Activated T-cell treated with anti-CD3 and anti-CD28 coated beads, Interleukin-2, amount 50 U/mL, for 4 hours (primary cell): ENCODE results near the gene GFM1. TPM values are rescaled to one million over a fixed set of nuclear protein-coding genes. Genes with fewer than 3 reads are reported as not detected.

Source experiments
- ATAC-seq, 2 donors: fragments of 200-7000 bp; cut with Tn5 transposase; one replicate each; pipeline ENCODE4 v1.10.0; 2021
- DNase-seq: peaks from one replicate; pipeline ENCODE4 v3.0.0-alpha.2; 2020
- H3K27me3 Mint-ChIP-seq: one replicate; pipeline ENCODE4 v1.8.0; 2021; ENCODE audit warnings: low read depth, mixed read lengths
- H3K36me3 Mint-ChIP-seq: one replicate; pipeline ENCODE4 v1.8.0; 2022; ENCODE audit warnings: mixed read lengths; ENCODE audit not compliant: insufficient read depth
- H3K4me1 Mint-ChIP-seq: one replicate; pipeline ENCODE4 v1.8.0; 2021; ENCODE audit warnings: low read depth, mixed read lengths
- H3K4me3 Mint-ChIP-seq: one replicate; pipeline ENCODE4 v1.8.0; 2021; ENCODE audit warnings: mild to moderate bottlenecking, moderate library complexity, mixed read lengths
- H3K9me3 Mint-ChIP-seq: one replicate; pipeline ENCODE4 v1.8.0; 2021; ENCODE audit warnings: mixed read lengths
- total RNA-seq, 3 donors: library from RNA; stranded (reverse); gene quantifications; one replicate each; pipeline ENCODE4 v1.2.1, GENCODE V29; 2021

The GFM1 gene
- total RNA-seq, 3 donors from 2014 or later, result 123 to 131 (median 130) TPM

- Mint-ChIP-seq H3K27me3 (no peaks in the 10 kb centered on the region), H3K4me3 (no peak overlapping the region), H3K9me3 (no peaks in the 10 kb centered on the region), H3K36me3 (peaks cover 32% of the 10 kb centered on the region), H3K4me1 (peaks cover 6% of the 10 kb centered on the region)
- no peak for DNase-seq
- no peak for ATAC-seq
Observed at GRCh38 chr3:158700559-158700958, 56.2 kb downstream of the GFM1 start.

DNA sequence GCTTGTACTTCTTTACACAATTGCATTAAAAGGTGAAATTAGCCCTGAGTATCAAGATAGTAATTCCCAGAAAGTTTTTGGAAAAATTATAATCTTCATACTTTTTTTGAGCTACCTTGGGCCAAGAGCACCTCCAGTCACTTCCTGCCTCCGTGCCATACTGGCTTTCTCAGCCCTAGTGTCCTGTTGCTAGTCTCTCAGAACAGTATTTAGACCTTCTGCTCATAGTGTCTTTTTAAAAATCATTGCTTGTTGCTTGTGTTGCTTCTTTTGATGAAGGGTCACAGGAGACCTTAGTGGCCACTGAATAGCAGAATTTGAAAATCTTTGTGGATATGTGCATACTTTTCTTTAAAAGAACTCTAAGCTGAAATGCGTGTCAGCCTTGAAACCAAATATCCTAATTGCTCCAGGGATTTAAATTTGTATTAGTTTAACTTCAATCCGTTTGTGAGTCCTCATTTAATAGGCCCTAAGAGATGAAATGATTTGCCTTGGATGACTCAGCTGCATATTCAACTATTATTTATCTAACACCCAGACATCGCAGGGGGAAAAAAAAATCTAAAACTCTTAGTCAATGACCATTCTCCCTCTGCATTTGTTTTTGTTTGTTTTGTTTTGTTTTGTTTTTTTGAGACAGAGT lies 57.2 kb downstream of the GFM1 start:
- H3K4me3 Mint-ChIP-seq, result no peak overlapping the region
- H3K4me1 Mint-ChIP-seq, result peaks cover 6% of the 10 kb centered on the region
- no peak for DNase-seq
- no peaks in the 10 kb centered on the region for H3K27me3 Mint-ChIP-seq
- peaks cover 33% of the 10 kb centered on the region for H3K36me3 Mint-ChIP-seq
- H3K9me3 Mint-ChIP-seq, result no peaks in the 10 kb centered on the region
- no peak for ATAC-seq

DNA sequence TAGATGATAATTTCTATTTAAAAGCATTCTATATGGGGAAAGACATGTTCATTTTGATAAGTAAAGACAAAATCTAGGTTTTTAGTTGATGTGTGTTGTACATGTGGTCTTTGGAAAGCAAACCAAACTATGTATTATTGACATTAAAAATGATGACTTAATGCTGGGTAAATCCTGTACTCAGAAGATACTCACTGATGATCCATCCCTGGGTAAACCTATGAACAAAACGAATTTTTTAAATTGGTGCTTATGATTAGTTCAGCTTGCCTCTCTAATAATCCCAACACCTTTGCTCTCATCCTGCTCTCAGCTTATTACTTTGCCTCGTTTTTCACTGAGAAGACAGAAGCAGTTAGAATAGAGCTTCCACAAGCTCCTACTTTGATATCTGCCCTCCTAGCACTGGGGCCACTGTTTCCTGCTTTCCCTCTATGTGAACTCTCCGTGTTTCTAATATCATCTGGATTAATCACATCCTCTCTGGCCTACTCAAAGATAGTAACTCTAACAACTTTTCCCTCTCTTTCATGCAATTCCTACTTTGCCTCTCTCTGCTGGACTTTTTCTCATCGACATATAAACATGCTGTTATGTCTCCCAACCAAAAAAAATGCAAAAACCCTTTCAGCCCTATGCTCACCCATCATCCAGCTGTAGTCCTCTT lies 58.6 kb downstream of the GFM1 start:
- no peak for DNase-seq
- ATAC-seq, result no peak
- H3K27me3 Mint-ChIP-seq, result no peaks in the 10 kb centered on the region
- H3K4me1 Mint-ChIP-seq, result peaks cover 6% of the 10 kb centered on the region
- H3K36me3 Mint-ChIP-seq, result peaks cover 38% of the 10 kb centered on the region
- no peak overlapping the region for H3K4me3 Mint-ChIP-seq
- no peaks in the 10 kb centered on the region for H3K9me3 Mint-ChIP-seq

- Mint-ChIP-seq H3K4me3 (no peak overlapping the region), H3K36me3 (peaks cover 38% of the 10 kb centered on the region), H3K4me1 (peaks cover 6% of the 10 kb centered on the region), H3K27me3 (no peaks in the 10 kb centered on the region), H3K9me3 (no peaks in the 10 kb centered on the region)
- DNase-seq (no peak), ATAC-seq (no peak)
Observed at GRCh38 chr3:158703566-158703965, 59.2 kb downstream of the GFM1 start.

DNA sequence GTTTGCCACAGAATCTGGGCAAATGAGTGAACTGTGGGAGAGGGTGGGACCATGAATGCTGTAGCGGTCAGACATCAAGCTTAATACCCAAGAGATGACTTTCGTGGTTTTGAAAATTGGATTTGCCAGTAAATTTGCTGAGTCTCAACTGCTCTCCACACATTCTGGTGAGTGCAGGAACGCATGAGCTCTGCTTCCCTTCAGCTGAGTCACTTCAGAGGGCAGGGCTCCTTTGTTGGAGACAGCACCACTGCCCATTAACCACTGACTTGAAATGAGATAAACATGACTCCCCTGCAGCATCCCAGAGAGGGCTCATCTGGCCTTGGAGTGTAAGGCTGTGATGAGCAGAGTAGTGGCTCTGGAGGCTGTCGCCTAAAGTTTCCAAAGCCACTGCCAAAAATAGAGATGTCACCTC lies 65.3 kb downstream of the GFM1 start:
- Mint-ChIP-seq H3K4me1 (peaks cover 7% of the 10 kb centered on the region), H3K36me3 (peaks cover 57% of the 10 kb centered on the region), H3K4me3 (no peak overlapping the region), H3K9me3 (no peaks in the 10 kb centered on the region), H3K27me3 (no peaks in the 10 kb centered on the region)
- DNase-seq (no peak), ATAC-seq (no peak)

DNA sequence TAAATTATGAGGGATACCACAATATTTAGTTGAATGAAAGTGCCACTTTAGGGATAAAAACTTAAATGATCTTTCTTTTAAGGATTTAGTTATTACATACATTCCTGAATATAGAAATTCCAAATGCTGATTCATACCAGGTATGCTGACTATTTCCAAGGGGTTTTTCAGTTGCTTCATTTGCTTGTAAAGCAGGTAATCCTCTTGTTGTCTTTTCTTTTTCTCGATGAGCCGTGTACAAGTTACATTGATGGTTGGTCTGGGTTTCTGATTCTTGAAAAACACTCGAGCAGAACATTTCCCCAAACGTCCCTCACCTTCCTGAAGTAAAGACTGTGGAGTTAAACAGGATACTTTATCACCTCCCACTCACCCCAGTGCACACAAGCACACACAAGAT lies 66.3 kb downstream of the GFM1 start:
- Mint-ChIP-seq H3K36me3 (peaks cover 54% of the 10 kb centered on the region), H3K4me1 (peaks cover 7% of the 10 kb centered on the region), H3K4me3 (no peak overlapping the region), H3K9me3 (no peaks in the 10 kb centered on the region), H3K27me3 (no peaks in the 10 kb centered on the region)
- no peak for ATAC-seq
- DNase-seq, result no peak

DNA sequence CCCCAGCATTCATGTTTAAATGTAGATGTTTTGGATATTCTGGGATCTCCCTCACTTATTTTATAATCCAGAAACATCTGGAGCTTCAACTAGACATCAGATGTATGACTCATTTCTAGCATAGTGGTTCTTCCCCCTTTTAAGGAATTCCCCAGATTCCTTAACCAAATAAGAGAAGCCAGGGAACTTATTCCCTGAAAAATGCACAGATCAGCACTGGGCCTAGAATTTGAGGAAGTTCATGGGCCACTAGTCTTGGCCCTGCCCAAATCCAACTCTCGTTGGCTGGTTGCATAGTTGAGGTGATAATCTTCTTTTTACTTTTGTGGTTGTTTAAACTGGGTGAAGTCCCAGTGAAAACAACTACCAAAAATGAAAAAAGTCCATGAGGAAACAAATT lies 67.6 kb downstream of the GFM1 start:
- Mint-ChIP-seq H3K36me3 (peaks cover 49% of the 10 kb centered on the region), H3K4me1 (peaks cover 7% of the 10 kb centered on the region), H3K9me3 (no peaks in the 10 kb centered on the region), H3K4me3 (no peak overlapping the region), H3K27me3 (no peaks in the 10 kb centered on the region)
- ATAC-seq (no peak), DNase-seq (no peak)

GRCh38 chr3:158712443-158712842 lies 68.1 kb downstream of the GFM1 start:
- no peak overlapping the region for H3K4me3 Mint-ChIP-seq
- H3K4me1 Mint-ChIP-seq, result peaks cover 7% of the 10 kb centered on the region
- DNase-seq, result no peak
- peaks cover 48% of the 10 kb centered on the region for H3K36me3 Mint-ChIP-seq
- no peaks in the 10 kb centered on the region for H3K9me3 Mint-ChIP-seq
- ATAC-seq, result no peak
- H3K27me3 Mint-ChIP-seq, result no peaks in the 10 kb centered on the region

- DNase-seq (no peak), ATAC-seq (no peak)
- H3K36me3 Mint-ChIP-seq, result peaks cover 47% of the 10 kb centered on the region
- H3K27me3 Mint-ChIP-seq, result no peaks in the 10 kb centered on the region
- peaks cover 7% of the 10 kb centered on the region for H3K4me1 Mint-ChIP-seq
- no peaks in the 10 kb centered on the region for H3K9me3 Mint-ChIP-seq
- no peak overlapping the region for H3K4me3 Mint-ChIP-seq
Observed at GRCh38 chr3:158713094-158713499, 68.8 kb downstream of the GFM1 start.

GRCh38 chr3:158717576-158717975 lies 73.2 kb downstream of the GFM1 start:
- Mint-ChIP-seq H3K4me3 (no peak overlapping the region), H3K4me1 (peaks cover 27% of the 10 kb centered on the region), H3K27me3 (no peaks in the 10 kb centered on the region), H3K36me3 (peaks cover 20% of the 10 kb centered on the region), H3K9me3 (no peaks in the 10 kb centered on the region)
- ATAC-seq, result no peak
- no peak for DNase-seq

GRCh38 chr3:158718490-158719170 lies 74.3 kb downstream of the GFM1 start:
- H3K4me3 Mint-ChIP-seq, result no peak overlapping the region
- H3K36me3 Mint-ChIP-seq, result peaks cover 12% of the 10 kb centered on the region
- no peak for DNase-seq
- H3K27me3 Mint-ChIP-seq, result no peaks in the 10 kb centered on the region
- no peaks in the 10 kb centered on the region for H3K9me3 Mint-ChIP-seq
- peaks cover 32% of the 10 kb centered on the region for H3K4me1 Mint-ChIP-seq
- ATAC-seq, result no peak

GRCh38 chr3:158722108-158722507 lies 77.8 kb downstream of the GFM1 start:
- Mint-ChIP-seq H3K36me3 (peaks cover 8% of the 10 kb centered on the region), H3K4me1 (peaks cover 39% of the 10 kb centered on the region), H3K9me3 (no peaks in the 10 kb centered on the region), H3K4me3 (no peak overlapping the region), H3K27me3 (no peaks in the 10 kb centered on the region)
- DNase-seq (no peak), ATAC-seq (no peak)

- H3K27me3 Mint-ChIP-seq, result no peaks in the 10 kb centered on the region
- no peak overlapping the region for H3K4me3 Mint-ChIP-seq
- DNase-seq (no peak), ATAC-seq (no peak)
- H3K4me1 Mint-ChIP-seq, result peaks cover 47% of the 10 kb centered on the region
- no peaks in the 10 kb centered on the region for H3K9me3 Mint-ChIP-seq
- peaks cover 7% of the 10 kb centered on the region for H3K36me3 Mint-ChIP-seq
Observed at GRCh38 chr3:158723991-158724390, 79.7 kb downstream of the GFM1 start.

- Mint-ChIP-seq H3K4me3 (no peak overlapping the region), H3K27me3 (peaks cover 2% of the 10 kb centered on the region), H3K9me3 (no peaks in the 10 kb centered on the region), H3K4me1 (peaks cover 39% of the 10 kb centered on the region), H3K36me3 (peaks cover 7% of the 10 kb centered on the region)
- ATAC-seq (peak; percentile 55 to 59), DNase-seq (no peak)
Observed at GRCh38 chr3:158725348-158726011, 81.2 kb downstream of the GFM1 start.
